ENCODE data around the gene TXNDC16. TPM values are rescaled to one million over a fixed set of nuclear protein-coding genes. Genes with fewer than 3 reads are reported as not detected.

TXNDC16 gene
- total and polyA plus RNA-seq, 9 of the 15 experiments (the other 6 are each of a cell fraction or from before 2014, with no cell fraction given): 1.8 to 6.2 (median 4.9) TPM

- DNase-seq (ENCODE audit: extremely low read depth in 1 of 4, low spot score in 3 of 4) (peak; percentile 35 to 83 (median 48)), FAIRE-seq (peak; percentile 87), ATAC-seq (peak; percentile 16; the same call in 1 of the 3 replicates)
- in situ Hi-C loops (cut with MboI) (no loop called here), intact Hi-C loops (cut with micrococcal nuclease) (loop anchor here (5.0 kb wide), 1 partner anchor 138 kb away; no protein-coding TSS in a partner anchor)
- BruUV-seq (replicated peaks): TSS peak; percentile 56
- Histone ChIP-seq H3K4me2 (ENCODE audit: insufficient read depth, low read length) (peak overlapping the region; percentile 83), H3K9ac (ENCODE audit: insufficient read depth in 1 of 2, low read depth in 2 of 2, low read length in 2 of 2) (peak overlapping the region; percentile 24 to 93; a peak in 3 of 4 replicates), H3K27ac (ENCODE audit: extremely low read depth, low read depth, low read length) (no peak overlapping the region), H3K27me3 (ENCODE audit: control insufficient read depth in 2 of 2, insufficient read depth in 2 of 2, low read length in 2 of 2) (no peaks in the 10 kb centered on the region), H4K20me1 (replicated peaks; ENCODE audit: control insufficient read depth, insufficient read depth, low read length) (no peaks in the 10 kb centered on the region), H3K9me1 (ENCODE audit: control insufficient read depth, insufficient read depth, low read length) (no peaks in the 10 kb centered on the region), H2AFZ (ENCODE audit: low read depth, low read length) (peak overlapping the region; percentile 77), H3K36me3 (ENCODE audit: control insufficient read depth, insufficient read depth, low read length) (no peaks in the 10 kb centered on the region), H3K4me1 (replicated peaks in 1 of 2; ENCODE audit: control insufficient read depth in 2 of 2, insufficient read depth in 2 of 2, low read length in 2 of 2) (peaks cover 0 to 12% of the 10 kb centered on the region in 2 experiments; a peak in 4 of 5 replicates), H3K79me2 (ENCODE audit: control insufficient read depth, insufficient read depth, low read length) (peaks cover 29% of the 10 kb centered on the region), H3K9me3 (replicated peaks; ENCODE audit: control insufficient read depth, insufficient read depth, low read depth, low read length) (no peaks in the 10 kb centered on the region), H3K4me3 (peak overlapping the region; percentile 57)
- POLR2A ChIA-PET: no interaction called here
- CTCF ChIA-PET (ENCODE audit: low intra/inter-chr PET ratio): no interaction called here
- 6% methylated on average over 15 of the region's 22 CpGs for WGBS (ENCODE audit: insufficient coverage, low coverage, missing lambda C conversion rate)
- TF ChIP-seq ATF7 (IDR thresholded peaks at IDR 0.05) (peak; percentile 97), ZNF134 (CRISPR knock-in tag; conservative IDR thresholded peaks at IDR 0.05) (no peak), NFIC (IDR thresholded peaks at IDR 0.05) (peak; percentile 94), RCOR1 (IDR thresholded peaks at IDR 0.05; ENCODE audit: borderline replicate concordance in 1 of 2, low read depth in 2 of 2, low read length in 2 of 2) (peak in 1 of 2 experiments; percentile 32; a peak in 1 of 4 replicates), EZH2 (IDR thresholded peaks at IDR 0.05; ENCODE audit: borderline replicate concordance, low read depth, low read length) (no peak), TAF1 (IDR thresholded peaks at IDR 0.05; ENCODE audit: control insufficient read depth, extremely low read depth, insufficient read depth, low read length, severe bottlenecking) (no peak), ATF1 (CRISPR knock-in tag; IDR thresholded peaks at IDR 0.05) (no peak), ATF1 (tag; IDR thresholded peaks at IDR 0.05) (peak; percentile 72), CREM (IDR thresholded peaks at IDR 0.05; ENCODE audit: low read depth) (peak; percentile 79), JUND (IDR thresholded peaks at IDR 0.05; ENCODE audit: borderline replicate concordance, low read depth, low read length) (peak; percentile 89), JUND (tag; IDR thresholded peaks at IDR 0.05; ENCODE audit: borderline replicate concordance, low read depth, low read length) (peak; percentile 95), CEBPB (tag; IDR thresholded peaks at IDR 0.05) (peak; percentile 16; the same call in 1 of the 2 replicates)
- TF ChIP-seq, protein P1, sequence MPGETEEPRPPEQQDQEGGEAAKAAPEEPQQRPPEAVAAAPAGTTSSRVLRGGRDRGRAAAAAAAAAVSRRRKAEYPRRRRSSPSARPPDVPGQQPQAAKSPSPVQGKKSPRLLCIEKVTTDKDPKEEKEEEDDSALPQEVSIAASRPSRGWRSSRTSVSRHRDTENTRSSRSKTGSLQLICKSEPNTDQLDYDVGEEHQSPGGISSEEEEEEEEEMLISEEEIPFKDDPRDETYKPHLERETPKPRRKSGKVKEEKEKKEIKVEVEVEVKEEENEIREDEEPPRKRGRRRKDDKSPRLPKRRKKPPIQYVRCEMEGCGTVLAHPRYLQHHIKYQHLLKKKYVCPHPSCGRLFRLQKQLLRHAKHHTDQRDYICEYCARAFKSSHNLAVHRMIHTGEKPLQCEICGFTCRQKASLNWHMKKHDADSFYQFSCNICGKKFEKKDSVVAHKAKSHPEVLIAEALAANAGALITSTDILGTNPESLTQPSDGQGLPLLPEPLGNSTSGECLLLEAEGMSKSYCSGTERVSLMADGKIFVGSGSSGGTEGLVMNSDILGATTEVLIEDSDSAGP (CRISPR knock-in tag; IDR thresholded peaks at IDR 0.05): no peak
- TF ChIP-seq, protein P2, sequence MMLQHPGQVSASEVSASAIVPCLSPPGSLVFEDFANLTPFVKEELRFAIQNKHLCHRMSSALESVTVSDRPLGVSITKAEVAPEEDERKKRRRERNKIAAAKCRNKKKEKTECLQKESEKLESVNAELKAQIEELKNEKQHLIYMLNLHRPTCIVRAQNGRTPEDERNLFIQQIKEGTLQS (IDR thresholded peaks at IDR 0.05): peak; percentile 94
- TF ChIP-seq, protein P2 (CRISPR knock-in tag; conservative IDR thresholded peaks at IDR 0.05): no peak
- TF ChIP-seq, protein P3, sequence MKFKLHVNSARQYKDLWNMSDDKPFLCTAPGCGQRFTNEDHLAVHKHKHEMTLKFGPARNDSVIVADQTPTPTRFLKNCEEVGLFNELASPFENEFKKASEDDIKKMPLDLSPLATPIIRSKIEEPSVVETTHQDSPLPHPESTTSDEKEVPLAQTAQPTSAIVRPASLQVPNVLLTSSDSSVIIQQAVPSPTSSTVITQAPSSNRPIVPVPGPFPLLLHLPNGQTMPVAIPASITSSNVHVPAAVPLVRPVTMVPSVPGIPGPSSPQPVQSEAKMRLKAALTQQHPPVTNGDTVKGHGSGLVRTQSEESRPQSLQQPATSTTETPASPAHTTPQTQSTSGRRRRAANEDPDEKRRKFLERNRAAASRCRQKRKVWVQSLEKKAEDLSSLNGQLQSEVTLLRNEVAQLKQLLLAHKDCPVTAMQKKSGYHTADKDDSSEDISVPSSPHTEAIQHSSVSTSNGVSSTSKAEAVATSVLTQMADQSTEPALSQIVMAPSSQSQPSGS (CRISPR knock-in tag; IDR thresholded peaks at IDR 0.05): peak; percentile 74; the same call in 1 of the 2 replicates
- TF ChIP-seq, protein P4, sequence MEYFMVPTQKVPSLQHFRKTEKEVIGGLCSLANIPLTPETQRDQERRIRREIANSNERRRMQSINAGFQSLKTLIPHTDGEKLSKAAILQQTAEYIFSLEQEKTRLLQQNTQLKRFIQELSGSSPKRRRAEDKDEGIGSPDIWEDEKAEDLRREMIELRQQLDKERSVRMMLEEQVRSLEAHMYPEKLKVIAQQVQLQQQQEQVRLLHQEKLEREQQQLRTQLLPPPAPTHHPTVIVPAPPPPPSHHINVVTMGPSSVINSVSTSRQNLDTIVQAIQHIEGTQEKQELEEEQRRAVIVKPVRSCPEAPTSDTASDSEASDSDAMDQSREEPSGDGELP (CRISPR knock-in tag; IDR thresholded peaks at IDR 0.05; ENCODE audit: borderline replicate concordance): peak; percentile 29; the same call in 1 of the 2 replicates
Observed at GRCh38 chr14:52553671-52554575, 1.6 kb upstream of the TXNDC16 start.

Measured in K562 (cell line).